ENCODE measurements around the gene MAN2B1. TPM values are rescaled to one million over a fixed set of nuclear protein-coding genes. Genes with fewer than 3 reads are reported as not detected.

MAN2B1 gene
- total RNA-seq, 1 experiment from 2014 or later = 77.2 TPM

- Histone ChIP-seq H3K36me3 (ENCODE audit: insufficient read depth, low read length) (peaks cover 8% of the 10 kb centered on the region), H3K4me2 (ENCODE audit: low read depth, low read length, poor library complexity, severe bottlenecking) (peak overlapping the region; percentile 73), H3K9me3 (ENCODE audit: low read length) (no peaks in the 10 kb centered on the region), H3K4me1 (ENCODE audit: low read length) (peaks cover 21% of the 10 kb centered on the region), H3K27me3 (ENCODE audit: low read length) (no peaks in the 10 kb centered on the region), H4K20me1 (ENCODE audit: insufficient read depth, low read depth, low read length) (no peaks in the 10 kb centered on the region), H3K4me3 (ENCODE audit: low read length) (peak overlapping the region; percentile 69), H3K9me2 (replicated peaks; ENCODE audit: insufficient read depth, low read length) (no peaks in the 10 kb centered on the region), H3K79me2 (ENCODE audit: low read length) (0 out of 2 replicates have a peak, but pooled peaks cover 2% of the 10 kb centered on the region), H3K9ac (ENCODE audit: low read length) (peak overlapping the region; percentile 56), H3K27ac (ENCODE audit: low read length) (no peak overlapping the region), H2AFZ (ENCODE audit: low read length) (no peak overlapping the region)
- no peak for DNase-seq
Observed at GRCh38 chr19:12695997-12696365, 29.4 kb upstream of the MAN2B1 start.

GRCh38 chr19:12695514-12695913 is 29.0 kb upstream of the MAN2B1 start:
- H3K9me3 ChIP-seq (ENCODE audit: low read length) = no peaks in the 10 kb centered on the region
- peak overlapping the region; percentile 73 for H3K4me2 ChIP-seq (ENCODE audit: low read depth, low read length, poor library complexity, severe bottlenecking)
- H3K9me2 ChIP-seq (replicated peaks; ENCODE audit: insufficient read depth, low read length) = no peaks in the 10 kb centered on the region
- no peaks in the 10 kb centered on the region for H4K20me1 ChIP-seq (ENCODE audit: insufficient read depth, low read depth, low read length)
- H2AFZ ChIP-seq (ENCODE audit: low read length) = no peak overlapping the region
- peaks cover 21% of the 10 kb centered on the region for H3K4me1 ChIP-seq (ENCODE audit: low read length)
- H3K36me3 ChIP-seq (ENCODE audit: insufficient read depth, low read length) = peaks cover 9% of the 10 kb centered on the region; the same call in 1 of the 2 replicates
- no peak overlapping the region for H3K9ac ChIP-seq (ENCODE audit: low read length)
- no peak overlapping the region for H3K27ac ChIP-seq (ENCODE audit: low read length)
- no peak for DNase-seq
- H3K79me2 ChIP-seq (ENCODE audit: low read length) = 0 out of 2 replicates have a peak, but pooled peaks cover 2% of the 10 kb centered on the region
- no peaks in the 10 kb centered on the region for H3K27me3 ChIP-seq (ENCODE audit: low read length)
- no peak overlapping the region; the same call in 1 of the 2 replicates for H3K4me3 ChIP-seq (ENCODE audit: low read length)

- Histone ChIP-seq H3K9me3 (ENCODE audit: low read length) (no peaks in the 10 kb centered on the region), H3K36me3 (ENCODE audit: insufficient read depth, low read length) (peaks cover 9% of the 10 kb centered on the region; the same call in 1 of the 2 replicates), H3K4me1 (ENCODE audit: low read length) (peaks cover 21% of the 10 kb centered on the region), H4K20me1 (ENCODE audit: insufficient read depth, low read depth, low read length) (no peaks in the 10 kb centered on the region), H3K79me2 (ENCODE audit: low read length) (0 out of 2 replicates have a peak, but pooled peaks cover 2% of the 10 kb centered on the region), H3K4me3 (ENCODE audit: low read length) (no peak overlapping the region), H3K9me2 (replicated peaks; ENCODE audit: insufficient read depth, low read length) (no peaks in the 10 kb centered on the region), H3K27me3 (ENCODE audit: low read length) (no peaks in the 10 kb centered on the region), H3K4me2 (ENCODE audit: low read depth, low read length, poor library complexity, severe bottlenecking) (no peak overlapping the region), H3K27ac (ENCODE audit: low read length) (no peak overlapping the region), H3K9ac (ENCODE audit: low read length) (no peak overlapping the region), H2AFZ (ENCODE audit: low read length) (no peak overlapping the region)
- no peak for DNase-seq
Observed at GRCh38 chr19:12695096-12695495, 28.6 kb upstream of the MAN2B1 start.

DNA sequence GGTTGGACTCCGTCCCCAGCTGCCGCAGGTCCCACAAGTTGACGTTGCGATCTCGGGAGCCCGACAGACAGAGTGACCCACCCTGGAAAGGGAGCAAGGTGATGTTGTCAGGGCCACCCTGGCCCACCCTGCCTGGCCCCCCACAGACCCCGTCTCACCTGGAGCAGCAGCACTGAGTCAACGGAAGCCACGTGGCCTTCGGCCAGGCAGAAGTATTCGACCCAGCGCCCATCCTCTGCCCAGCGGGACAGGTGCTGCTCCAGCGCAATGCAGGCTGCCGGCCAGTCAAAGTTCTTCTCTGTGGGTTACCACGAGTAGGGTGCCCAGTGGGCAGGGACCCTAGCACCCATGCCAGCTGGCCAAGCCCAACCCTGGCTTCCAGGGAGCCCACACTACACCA is 28.1 kb upstream of the MAN2B1 start:
- Histone ChIP-seq H3K36me3 (ENCODE audit: insufficient read depth, low read length) (peaks cover 9% of the 10 kb centered on the region; the same call in 1 of the 2 replicates), H3K4me3 (ENCODE audit: low read length) (no peak overlapping the region), H3K27me3 (ENCODE audit: low read length) (no peaks in the 10 kb centered on the region), H3K9me2 (replicated peaks; ENCODE audit: insufficient read depth, low read length) (no peaks in the 10 kb centered on the region), H3K27ac (ENCODE audit: low read length) (no peak overlapping the region), H3K79me2 (ENCODE audit: low read length) (0 out of 2 replicates have a peak, but pooled peaks cover 2% of the 10 kb centered on the region), H4K20me1 (ENCODE audit: insufficient read depth, low read depth, low read length) (no peaks in the 10 kb centered on the region), H3K4me2 (ENCODE audit: low read depth, low read length, poor library complexity, severe bottlenecking) (no peak overlapping the region), H3K9ac (ENCODE audit: low read length) (no peak overlapping the region), H3K4me1 (ENCODE audit: low read length) (peaks cover 21% of the 10 kb centered on the region), H2AFZ (ENCODE audit: low read length) (no peak overlapping the region), H3K9me3 (ENCODE audit: low read length) (no peaks in the 10 kb centered on the region)
- no peak for DNase-seq

DNA sequence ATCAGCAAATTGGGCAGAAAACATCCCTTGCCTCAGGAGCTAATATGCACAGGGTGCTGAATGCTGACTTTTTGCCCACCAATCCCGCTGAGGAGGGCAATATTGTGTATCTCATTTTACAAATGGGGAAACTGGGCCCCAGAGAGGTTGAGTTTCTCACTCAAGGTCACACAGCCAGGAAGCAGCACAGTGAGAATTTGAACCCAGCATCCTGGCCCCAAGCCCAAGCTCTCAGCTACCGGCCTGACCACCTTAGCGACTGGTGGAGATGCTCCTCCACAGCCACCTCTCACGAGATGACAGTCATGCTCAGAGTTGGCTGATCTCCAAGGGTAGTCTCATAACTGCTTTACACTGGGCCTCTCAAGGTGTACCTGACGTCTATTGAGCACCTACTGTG is 26.4 kb upstream of the MAN2B1 start:
- Histone ChIP-seq H3K36me3 (ENCODE audit: insufficient read depth, low read length) (0 out of 2 replicates have a peak, but pooled peaks cover 4% of the 10 kb centered on the region), H3K27me3 (ENCODE audit: low read length) (no peaks in the 10 kb centered on the region), H3K4me1 (ENCODE audit: low read length) (peaks cover 29% of the 10 kb centered on the region), H3K27ac (ENCODE audit: low read length) (no peak overlapping the region), H3K79me2 (ENCODE audit: low read length) (no peaks in the 10 kb centered on the region), H4K20me1 (ENCODE audit: insufficient read depth, low read depth, low read length) (no peaks in the 10 kb centered on the region), H3K9me3 (ENCODE audit: low read length) (no peaks in the 10 kb centered on the region), H2AFZ (ENCODE audit: low read length) (no peak overlapping the region), H3K4me2 (ENCODE audit: low read depth, low read length, poor library complexity, severe bottlenecking) (no peak overlapping the region), H3K9ac (ENCODE audit: low read length) (no peak overlapping the region), H3K9me2 (replicated peaks; ENCODE audit: insufficient read depth, low read length) (no peaks in the 10 kb centered on the region), H3K4me3 (ENCODE audit: low read length) (no peak overlapping the region)
- DNase-seq = no peak

GRCh38 chr19:12689581-12690216 is 23.2 kb upstream of the MAN2B1 start:
- Histone ChIP-seq H3K27me3 (ENCODE audit: low read length) (no peaks in the 10 kb centered on the region), H3K36me3 (ENCODE audit: insufficient read depth, low read length) (0 out of 2 replicates have a peak, but pooled peaks cover 4% of the 10 kb centered on the region), H3K4me3 (ENCODE audit: low read length) (no peak overlapping the region), H3K4me1 (ENCODE audit: low read length) (peaks cover 15% of the 10 kb centered on the region), H2AFZ (ENCODE audit: low read length) (no peak overlapping the region), H3K79me2 (ENCODE audit: low read length) (no peaks in the 10 kb centered on the region), H3K27ac (ENCODE audit: low read length) (no peak overlapping the region), H3K9me3 (ENCODE audit: low read length) (no peaks in the 10 kb centered on the region), H3K4me2 (ENCODE audit: low read depth, low read length, poor library complexity, severe bottlenecking) (no peak overlapping the region), H3K9ac (ENCODE audit: low read length) (no peak overlapping the region), H4K20me1 (ENCODE audit: insufficient read depth, low read depth, low read length) (no peaks in the 10 kb centered on the region), H3K9me2 (replicated peaks; ENCODE audit: insufficient read depth, low read length) (no peaks in the 10 kb centered on the region)
- no peak for DNase-seq

- no peaks in the 10 kb centered on the region for H3K9me2 ChIP-seq (replicated peaks; ENCODE audit: insufficient read depth, low read length)
- no peak overlapping the region for H3K27ac ChIP-seq (ENCODE audit: low read length)
- H3K79me2 ChIP-seq (ENCODE audit: low read length) = no peaks in the 10 kb centered on the region
- no peak overlapping the region for H3K4me3 ChIP-seq (ENCODE audit: low read length)
- no peaks in the 10 kb centered on the region for H3K9me3 ChIP-seq (ENCODE audit: low read length)
- H3K36me3 ChIP-seq (ENCODE audit: insufficient read depth, low read length) = 0 out of 2 replicates have a peak, but pooled peaks cover 4% of the 10 kb centered on the region
- H3K9ac ChIP-seq (ENCODE audit: low read length) = no peak overlapping the region
- H2AFZ ChIP-seq (ENCODE audit: low read length) = no peak overlapping the region
- H3K4me2 ChIP-seq (ENCODE audit: low read depth, low read length, poor library complexity, severe bottlenecking) = no peak overlapping the region
- H3K27me3 ChIP-seq (ENCODE audit: low read length) = no peaks in the 10 kb centered on the region
- no peak for DNase-seq
- peaks cover 15% of the 10 kb centered on the region for H3K4me1 ChIP-seq (ENCODE audit: low read length)
- no peaks in the 10 kb centered on the region for H4K20me1 ChIP-seq (ENCODE audit: insufficient read depth, low read depth, low read length)
Observed at GRCh38 chr19:12689012-12689411, 22.5 kb upstream of the MAN2B1 start.

DNA sequence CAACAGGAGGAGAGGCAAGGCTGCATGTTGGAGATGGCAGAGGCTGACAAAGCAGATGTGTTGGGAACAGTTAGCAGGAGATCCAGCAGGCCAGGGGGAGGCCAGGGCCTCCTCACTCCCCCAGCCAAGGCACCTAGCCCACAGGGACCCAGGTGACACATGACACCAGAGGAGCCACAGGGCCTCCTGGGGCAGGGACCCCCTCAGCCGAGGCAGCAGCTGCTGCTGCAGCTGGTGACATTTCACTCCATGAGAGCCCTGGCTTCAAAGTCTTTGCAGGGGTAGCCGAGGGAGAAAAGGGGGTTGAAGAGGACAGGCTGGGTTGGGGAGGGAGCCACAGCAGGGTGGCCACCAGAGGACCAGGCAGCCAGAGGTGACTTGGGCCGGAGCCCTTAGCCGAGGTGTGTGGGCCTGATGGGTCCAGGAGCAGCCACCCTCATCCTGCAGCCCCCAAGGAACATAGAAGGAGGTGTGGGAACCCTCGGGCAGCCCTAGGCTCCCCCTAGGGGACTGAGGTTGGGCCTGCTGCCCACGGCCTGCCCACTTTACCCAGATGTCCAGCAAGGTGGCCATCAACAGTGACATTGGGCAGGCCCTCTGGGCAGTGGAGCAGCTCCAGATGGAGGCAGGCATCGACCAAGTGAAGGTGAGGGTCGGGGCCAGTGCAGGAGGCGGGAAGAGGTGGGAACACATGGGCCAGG is 21.1 kb upstream of the MAN2B1 start, which contains the start of gene GNG14:
Gene GNG14 (plus strand): TSS at position 503 of the 701 bp plus-strand sequence. CDS start 51 bp downstream, at position 554.
- no peaks in the 10 kb centered on the region for H3K27me3 ChIP-seq (ENCODE audit: low read length)

More for the DNA sequence above, 21.1 kb upstream of the MAN2B1 start, which contains the start of gene GNG14:
- DNase-seq = no peak
- Histone ChIP-seq H2AFZ (ENCODE audit: low read length) (no peak within 1 kb of the TSS), H3K79me2 (ENCODE audit: low read length) (no peaks in the 10 kb centered on the region), H3K36me3 (ENCODE audit: insufficient read depth, low read length) (0 out of 2 replicates have a peak, but pooled peaks cover 4% of the 10 kb centered on the region), H3K27ac (ENCODE audit: low read length) (no peak within 1 kb of the TSS), H3K4me1 (ENCODE audit: low read length) (peaks cover 15% of the 10 kb centered on the region), H4K20me1 (ENCODE audit: insufficient read depth, low read depth, low read length) (no peaks in the 10 kb centered on the region), H3K9me2 (replicated peaks; ENCODE audit: insufficient read depth, low read length) (no peaks in the 10 kb centered on the region), H3K4me2 (ENCODE audit: low read depth, low read length, poor library complexity, severe bottlenecking) (no peak within 1 kb of the TSS), H3K9me3 (ENCODE audit: low read length) (no peaks in the 10 kb centered on the region), H3K4me3 (ENCODE audit: low read length) (no peak within 1 kb of the TSS), H3K9ac (ENCODE audit: low read length) (no peak within 1 kb of the TSS)
